K562 (cell line): ENCODE results near the gene RARG. TPM values are rescaled to one million over a fixed set of nuclear protein-coding genes. Genes with fewer than 3 reads are reported as not detected.
A peak's percentile ranks its signal among the peaks of the same experiment; 100 is the strongest.

Experiments
- ATF7 ChIP-seq: fragments of 450-650 bp; IDR thresholded peaks from 2 replicates; pipeline ENCODE4 v1.7.1; 2014; ENCODE audit warnings: mild to moderate bottlenecking, moderate library complexity
- C11orf30 ChIP-seq: fragments of 450-650 bp; IDR thresholded peaks from 2 replicates; pipeline ENCODE4 v1.6.1; 2016; ENCODE audit warnings: low read depth, mild to moderate bottlenecking
- CEBPG ChIP-seq, 3 experiments: fragments of 200-800 bp in 1 of 3; sonication (Bioruptor generic) in 1 of 3; sonication (generic) in 1 of 3; formaldehyde crosslinking in 1 of 3; IDR thresholded peaks in 2 of 3; conservative IDR thresholded peaks in 1 of 3; 2 replicates each; pipeline versions ENCODE4 v1.6.1 to v1.8.0; 2016 to 2022; ENCODE audit warnings: missing compliant biosample characterization in 2 of 3, missing genetic modification characterization in 2 of 3, mild to moderate bottlenecking in 1 of 3, missing genetic modification reagents in 1 of 3
- CREB1 ChIP-seq, 2 experiments: sonication (generic) in 1 of 2; formaldehyde crosslinking in 1 of 2; IDR thresholded peaks; 2 replicates each; pipeline versions ENCODE4 v1.6.1 to v1.8.0; 2012 to 2022; ENCODE audit warnings: inconsistent platforms in 1 of 2, mild to moderate bottlenecking in 1 of 2, missing genetic modification reagents in 1 of 2, moderate library complexity in 1 of 2
- CTBP1 ChIP-seq: fragments of 450-650 bp; IDR thresholded peaks from 2 replicates; pipeline ENCODE4 v1.6.1; 2016; ENCODE audit warnings: borderline replicate concordance
- FOXP1 ChIP-seq: sonication (generic); formaldehyde crosslinking; IDR thresholded peaks from 2 replicates; pipeline ENCODE4 v1.8.0; 2022; ENCODE audit warnings: mild to moderate bottlenecking, missing genetic modification reagents
- HMGN3 ChIP-seq: IDR thresholded peaks from 2 replicates; pipeline ENCODE4 v1.6.1; 2011; ENCODE audit warnings: borderline replicate concordance, low read depth, mild to moderate bottlenecking, mixed read lengths, low read length; ENCODE audit not compliant: insufficient read length; ENCODE audit errors: extremely low read depth
- MCM5 ChIP-seq: fragments of 450-650 bp; IDR thresholded peaks from 2 replicates; pipeline ENCODE4 v1.6.1; 2016; ENCODE audit warnings: low read depth
- RBM22 ChIP-seq: fragments of 200-400 bp; formaldehyde crosslinking; IDR thresholded peaks from 2 replicates; pipeline ENCODE4 v1.6.1; 2018; ENCODE audit warnings: low read length, low read depth; ENCODE audit not compliant: poor library complexity, severe bottlenecking
- STAG1 ChIP-seq: sonication (generic); formaldehyde crosslinking; IDR thresholded peaks from 2 replicates; pipeline ENCODE4 v1.5.0; 2020; ENCODE audit warnings: missing genetic modification reagents, borderline replicate concordance
- TAF1 ChIP-seq: IDR thresholded peaks from 2 replicates; pipeline ENCODE4 v1.6.1; 2011; ENCODE audit warnings: mild to moderate bottlenecking, low read length, moderate library complexity; ENCODE audit not compliant: insufficient read depth, control insufficient read depth, severe bottlenecking; ENCODE audit errors: extremely low read depth
- TRIM24 ChIP-seq, 2 experiments: fragments of 450-650 bp; IDR thresholded peaks; 2 replicates each; pipeline ENCODE4 v1.6.1; 2016
- ZKSCAN1 ChIP-seq: fragments of 150-350 bp; IDR thresholded peaks from 2 replicates; pipeline ENCODE4 v1.6.1; 2016; ENCODE audit warnings: low read depth, low read length
- ZNF133 ChIP-seq: fragments of 250-450 bp; sonication (Bioruptor Pico); IDR thresholded peaks from 2 replicates; pipeline ENCODE4 v1.4.0; 2020; ENCODE audit warnings: mild to moderate bottlenecking
- ZNF764 ChIP-seq: fragments of 250-450 bp; sonication (Bioruptor Pico); IDR thresholded peaks from 2 replicates; pipeline ENCODE4 v1.4.0; 2020; ENCODE audit warnings: low read depth, mild to moderate bottlenecking, moderate library complexity
- polyA plus RNA-seq, 8 experiments: library from polyadenylated mRNA; depleted of rRNA in 4 of 8; stranded (reverse) in 5 of 8; unstranded in 3 of 8; fragments of >200 nt; fragmentation: Nextera tagmentation in 2 of 8; fragmentation: Illumina TruSeq in 1 of 8; extraction: Ambion mirVana in 2 of 8; extraction: Trizol in 1 of 8; gene quantifications; 2 replicates each; pipeline versions ENCODE4 v1.2.1 to v1.2.3, GENCODE V29; 2011 to 2014; ENCODE audit warnings: inconsistent platforms in 1 of 8, missing spikeins in 1 of 8
- total RNA-seq, 7 experiments: library from RNA; depleted of rRNA in 6 of 7; stranded (reverse); fragments of >200 nt in 6 of 7; fragmentation: Illumina TruSeq in 2 of 7; extraction: Trizol in 2 of 7; gene quantifications; 2 replicates each; pipeline versions ENCODE4 v1.2.1 to v1.2.3, GENCODE V29; 2011 to 2021; ENCODE audit warnings: low replicate concordance in 1 of 7
- TF ChIP-seq, protein P1 (sequence below): fragments of 200-800 bp; sonication (Bioruptor generic); IDR thresholded peaks from 2 replicates; pipeline ENCODE4 v1.6.1; 2016; ENCODE audit warnings: missing genetic modification characterization, missing compliant biosample characterization
- TF ChIP-seq, protein P2 (sequence below), 2 experiments: fragments of 450-650 bp in 1 of 2; IDR thresholded peaks; 2 replicates each; pipeline ENCODE4 v1.6.1; 2011 to 2017; ENCODE audit warnings: low read depth in 2 of 2, antibody characterized with exemption in 1 of 2, borderline replicate concordance in 1 of 2, low read length in 1 of 2, mild to moderate bottlenecking in 1 of 2, mixed read lengths in 1 of 2; ENCODE audit not compliant: control insufficient read depth in 1 of 2

The RARG gene
- total and polyA plus RNA-seq, 9 of the 15 experiments (the other 6 are each of a cell fraction or from before 2014, with no cell fraction given), result 0.18 to 7.6 (median 3.8) TPM

DNA sequence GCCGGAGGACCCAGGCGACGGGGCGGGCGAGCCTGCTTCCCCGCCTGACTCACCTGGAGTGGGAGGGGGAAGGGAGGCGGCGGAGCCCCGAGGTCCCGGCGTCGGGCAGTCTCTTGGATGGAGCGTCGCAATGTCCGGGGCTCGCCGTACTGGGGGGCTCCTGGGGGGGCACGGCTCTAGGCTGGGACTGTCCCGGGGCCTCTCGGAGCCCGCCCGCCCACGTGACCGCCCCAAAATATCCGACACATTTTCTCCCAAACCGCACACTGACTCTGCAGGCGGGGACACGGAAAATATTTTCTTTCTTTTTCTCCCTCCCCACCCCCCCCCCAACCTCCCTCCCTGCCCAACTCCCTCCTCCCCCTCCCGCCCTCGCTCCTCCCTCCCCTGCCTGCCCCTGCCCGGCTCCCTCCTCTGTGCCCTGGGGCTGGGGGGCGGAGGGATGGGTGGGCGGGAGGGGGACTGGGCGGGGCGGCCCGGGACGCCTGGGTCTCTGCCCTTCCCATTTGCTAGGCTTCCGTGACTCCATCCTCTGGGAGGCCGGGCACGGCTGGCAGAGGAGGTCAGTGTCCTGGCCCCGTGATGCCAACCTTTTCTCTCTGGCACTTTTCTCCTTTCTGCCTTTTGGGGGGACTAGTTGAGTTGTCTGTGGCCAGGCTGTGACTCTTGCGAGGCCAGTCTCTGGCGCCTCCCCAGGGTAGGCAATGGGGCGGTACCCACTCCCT is at the start of gene RARG (continued):
- TF ChIP-seq, protein P1, sequence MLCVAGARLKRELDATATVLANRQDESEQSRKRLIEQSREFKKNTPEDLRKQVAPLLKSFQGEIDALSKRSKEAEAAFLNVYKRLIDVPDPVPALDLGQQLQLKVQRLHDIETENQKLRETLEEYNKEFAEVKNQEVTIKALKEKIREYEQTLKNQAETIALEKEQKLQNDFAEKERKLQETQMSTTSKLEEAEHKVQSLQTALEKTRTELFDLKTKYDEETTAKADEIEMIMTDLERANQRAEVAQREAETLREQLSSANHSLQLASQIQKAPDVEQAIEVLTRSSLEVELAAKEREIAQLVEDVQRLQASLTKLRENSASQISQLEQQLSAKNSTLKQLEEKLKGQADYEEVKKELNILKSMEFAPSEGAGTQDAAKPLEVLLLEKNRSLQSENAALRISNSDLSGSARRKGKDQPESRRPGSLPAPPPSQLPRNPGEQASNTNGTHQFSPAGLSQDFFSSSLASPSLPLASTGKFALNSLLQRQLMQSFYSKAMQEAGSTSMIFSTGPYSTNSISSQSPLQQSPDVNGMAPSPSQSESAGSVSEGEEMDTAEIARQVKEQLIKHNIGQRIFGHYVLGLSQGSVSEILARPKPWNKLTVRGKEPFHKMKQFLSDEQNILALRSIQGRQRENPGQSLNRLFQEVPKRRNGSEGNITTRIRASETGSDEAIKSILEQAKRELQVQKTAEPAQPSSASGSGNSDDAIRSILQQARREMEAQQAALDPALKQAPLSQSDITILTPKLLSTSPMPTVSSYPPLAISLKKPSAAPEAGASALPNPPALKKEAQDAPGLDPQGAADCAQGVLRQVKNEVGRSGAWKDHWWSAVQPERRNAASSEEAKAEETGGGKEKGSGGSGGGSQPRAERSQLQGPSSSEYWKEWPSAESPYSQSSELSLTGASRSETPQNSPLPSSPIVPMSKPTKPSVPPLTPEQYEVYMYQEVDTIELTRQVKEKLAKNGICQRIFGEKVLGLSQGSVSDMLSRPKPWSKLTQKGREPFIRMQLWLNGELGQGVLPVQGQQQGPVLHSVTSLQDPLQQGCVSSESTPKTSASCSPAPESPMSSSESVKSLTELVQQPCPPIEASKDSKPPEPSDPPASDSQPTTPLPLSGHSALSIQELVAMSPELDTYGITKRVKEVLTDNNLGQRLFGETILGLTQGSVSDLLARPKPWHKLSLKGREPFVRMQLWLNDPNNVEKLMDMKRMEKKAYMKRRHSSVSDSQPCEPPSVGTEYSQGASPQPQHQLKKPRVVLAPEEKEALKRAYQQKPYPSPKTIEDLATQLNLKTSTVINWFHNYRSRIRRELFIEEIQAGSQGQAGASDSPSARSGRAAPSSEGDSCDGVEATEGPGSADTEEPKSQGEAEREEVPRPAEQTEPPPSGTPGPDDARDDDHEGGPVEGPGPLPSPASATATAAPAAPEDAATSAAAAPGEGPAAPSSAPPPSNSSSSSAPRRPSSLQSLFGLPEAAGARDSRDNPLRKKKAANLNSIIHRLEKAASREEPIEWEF (CRISPR knock-in tag), result no peak
- TF ChIP-seq CEBPG (CRISPR knock-in tag; IDR thresholded peaks at IDR 0.05) (no peak), CEBPG (tag; conservative IDR thresholded peaks at IDR 0.05 in 1 of 2, IDR thresholded peaks at IDR 0.05 in 1 of 2) (no peak), ATF7 (no peak), RBM22 (no peak), TAF1 (no peak), FOXP1 (CRISPR knock-in tag) (no peak), ZKSCAN1 (no peak), TRIM24 (IDR thresholded peaks at IDR 0.05) (no peak), STAG1 (no peak), ZNF764 (no peak), HMGN3 (no peak), CREB1 (IDR thresholded peaks at IDR 0.05) (no peak), CREB1 (CRISPR knock-in tag; IDR thresholded peaks at IDR 0.05) (no peak), CTBP1 (peak; percentile 57; the same call in 1 of the 2 replicates), ZNF133 (CRISPR knock-in tag) (no peak), C11orf30 (no peak), MCM5 (no peak)
- TF ChIP-seq, protein P2, sequence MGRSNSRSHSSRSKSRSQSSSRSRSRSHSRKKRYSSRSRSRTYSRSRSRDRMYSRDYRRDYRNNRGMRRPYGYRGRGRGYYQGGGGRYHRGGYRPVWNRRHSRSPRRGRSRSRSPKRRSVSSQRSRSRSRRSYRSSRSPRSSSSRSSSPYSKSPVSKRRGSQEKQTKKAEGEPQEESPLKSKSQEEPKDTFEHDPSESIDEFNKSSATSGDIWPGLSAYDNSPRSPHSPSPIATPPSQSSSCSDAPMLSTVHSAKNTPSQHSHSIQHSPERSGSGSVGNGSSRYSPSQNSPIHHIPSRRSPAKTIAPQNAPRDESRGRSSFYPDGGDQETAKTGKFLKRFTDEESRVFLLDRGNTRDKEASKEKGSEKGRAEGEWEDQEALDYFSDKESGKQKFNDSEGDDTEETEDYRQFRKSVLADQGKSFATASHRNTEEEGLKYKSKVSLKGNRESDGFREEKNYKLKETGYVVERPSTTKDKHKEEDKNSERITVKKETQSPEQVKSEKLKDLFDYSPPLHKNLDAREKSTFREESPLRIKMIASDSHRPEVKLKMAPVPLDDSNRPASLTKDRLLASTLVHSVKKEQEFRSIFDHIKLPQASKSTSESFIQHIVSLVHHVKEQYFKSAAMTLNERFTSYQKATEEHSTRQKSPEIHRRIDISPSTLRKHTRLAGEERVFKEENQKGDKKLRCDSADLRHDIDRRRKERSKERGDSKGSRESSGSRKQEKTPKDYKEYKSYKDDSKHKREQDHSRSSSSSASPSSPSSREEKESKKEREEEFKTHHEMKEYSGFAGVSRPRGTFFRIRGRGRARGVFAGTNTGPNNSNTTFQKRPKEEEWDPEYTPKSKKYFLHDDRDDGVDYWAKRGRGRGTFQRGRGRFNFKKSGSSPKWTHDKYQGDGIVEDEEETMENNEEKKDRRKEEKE (IDR thresholded peaks at IDR 0.05; ENCODE audit: borderline replicate concordance in 1 of 2, control insufficient read depth in 1 of 2, low read depth in 2 of 2, low read length in 1 of 2), result no peak
